HepG2 (cell line): ENCODE results near the gene SPIN1. TPM values are rescaled to one million over a fixed set of nuclear protein-coding genes. Genes with fewer than 3 reads are reported as not detected.

Source experiments
- ATAC-seq: fragments of 200-7000 bp; cut with Tn5 transposase; 3 replicates; pipeline ENCODE4 v1.9.1; 2020; ENCODE audit warnings: mild to moderate bottlenecking, moderate library complexity
- BruUV-seq: library from RNA; stranded (reverse); fragments of 400-500 nt; replicated peaks from 2 replicates; lab custom pipeline; 2021; lab: Mats Ljungman, UMichigan
- CTCF ChIA-PET: fragments of 300-600 bp; formaldehyde crosslinking; extraction: SDS; loops from one replicate; lab custom pipeline; 2021; ENCODE audit warnings: low total read pairs, inconsistent platforms, low intra/inter-chr PET ratio; lab: Yijun Ruan, JAX
- POLR2A ChIA-PET: fragments of 350-600 bp; sonication (Branson Sonifier 250); formaldehyde crosslinking; loops from one replicate; lab custom pipeline; 2020; ENCODE audit warnings: antibody characterized with exemption, inconsistent platforms; lab: Yijun Ruan, JAX
- DNase-seq: peaks from one replicate; pipeline ENCODE4 v3.0.0-alpha.2; 2015; ENCODE audit warnings: low spot score
- FAIRE-seq: peaks from 3 replicates; lab custom pipeline; 2011; peaks lifted over from hg19 to GRCh38; lab: Jason Lieb, UNC
- H2AFZ ChIP-seq: one replicate; pipeline ENCODE4 v1.6.1; 2011; ENCODE audit warnings: low read length, inconsistent platforms
- H3K27ac ChIP-seq: fragments of 300-600 bp; 3 replicates; pipeline ENCODE4 v1.8.0; 2011; ENCODE audit warnings: mixed run types, mild to moderate bottlenecking, mixed read lengths, low read length, inconsistent platforms; ENCODE audit not compliant: insufficient read depth; ENCODE audit errors: extremely low read length
- H3K27me3 ChIP-seq, 2 experiments: fragments of 200-600 bp in 1 of 2; 2 replicates in 1 of 2; 3 replicates in 1 of 2; pipeline versions ENCODE4 v1.6.0 to v1.8.0; 2011; ENCODE audit warnings: low read length in 2 of 2, mild to moderate bottlenecking in 2 of 2, moderate library complexity in 2 of 2, inconsistent platforms in 1 of 2; ENCODE audit not compliant: insufficient read depth in 2 of 2, control insufficient read depth in 1 of 2
- H3K36me3 ChIP-seq, 2 experiments: fragments of 200-600 bp in 1 of 2; replicated peaks in 1 of 2; 2 replicates in 1 of 2; 3 replicates in 1 of 2; pipeline versions ENCODE4 v1.5.1 to v1.8.0; 2011; ENCODE audit warnings: low read length in 2 of 2, inconsistent platforms in 1 of 2; ENCODE audit not compliant: insufficient read depth in 2 of 2, control insufficient read depth in 1 of 2
- H3K4me1 ChIP-seq: 2 replicates; pipeline ENCODE4 v1.5.1; 2012; ENCODE audit warnings: low read length, inconsistent platforms; ENCODE audit not compliant: insufficient read depth
- H3K4me2 ChIP-seq: 2 replicates; pipeline ENCODE4 v1.6.0; 2011; ENCODE audit warnings: low read depth, low read length, inconsistent platforms
- H3K4me3 ChIP-seq, 3 experiments: fragments of 200-600 bp in 1 of 3; sonication (generic), shearing (Covaris generic) in 1 of 3; replicated peaks in 1 of 3; 2 replicates each; pipeline ENCODE4 v1.5.1; 2011 to 2016; ENCODE audit warnings: low read length in 3 of 3, inconsistent platforms in 2 of 3, low read depth in 2 of 3, mild to moderate bottlenecking in 2 of 3, control low read depth in 1 of 3, mixed read lengths in 1 of 3; ENCODE audit not compliant: insufficient read depth in 1 of 3
- H3K79me2 ChIP-seq: one replicate; pipeline ENCODE4 v1.6.1; 2011; ENCODE audit warnings: low read length, inconsistent platforms; ENCODE audit not compliant: insufficient read depth
- H3K9ac ChIP-seq: 2 replicates; pipeline ENCODE4 v1.6.0; 2011; ENCODE audit warnings: mild to moderate bottlenecking, low read depth, low read length, inconsistent platforms; ENCODE audit not compliant: insufficient read depth
- H3K9me3 ChIP-seq: 2 replicates; pipeline ENCODE4 v1.5.1; 2012; ENCODE audit warnings: mild to moderate bottlenecking, low read length
- H4K20me1 ChIP-seq: 2 replicates; pipeline ENCODE4 v1.6.0; 2011; ENCODE audit warnings: inconsistent platforms, mild to moderate bottlenecking, low read length, moderate library complexity; ENCODE audit not compliant: insufficient read depth
- GFI1 ChIP-seq: sonication (generic); formaldehyde crosslinking; IDR thresholded peaks from 2 replicates; pipeline ENCODE4 v1.5.0; 2020; ENCODE audit warnings: missing genetic modification reagents, mild to moderate bottlenecking, borderline replicate concordance
- ISX ChIP-seq: sonication (generic); formaldehyde crosslinking; conservative IDR thresholded peaks from 2 replicates; pipeline ENCODE4 v1.5.0; 2020; ENCODE audit warnings: missing genetic modification reagents
- KDM2A ChIP-seq: sonication (generic); formaldehyde crosslinking; IDR thresholded peaks from 2 replicates; pipeline ENCODE4 v1.4.0; 2020; ENCODE audit warnings: low read depth, missing genetic modification reagents, borderline replicate concordance
- MAFF ChIP-seq: IDR thresholded peaks from 2 replicates; pipeline ENCODE4 v1.6.1; 2011; ENCODE audit warnings: low read depth, low read length, improper control_type of control experiment
- MAFK ChIP-seq, 2 experiments: IDR thresholded peaks in 1 of 2; conservative IDR thresholded peaks in 1 of 2; 2 replicates each; pipeline ENCODE4 v1.6.1; 2011; ENCODE audit warnings: improper control_type of control experiment in 2 of 2, low read length in 2 of 2
- MAX ChIP-seq: IDR thresholded peaks from 2 replicates; pipeline ENCODE4 v1.6.1; 2012; ENCODE audit warnings: inconsistent platforms
- MNT ChIP-seq: fragments of 450-650 bp; IDR thresholded peaks from 2 replicates; pipeline ENCODE4 v1.6.1; 2016
- NFKB2 ChIP-seq: sonication (generic); formaldehyde crosslinking; IDR thresholded peaks from 2 replicates; pipeline ENCODE4 v1.4.0; 2020; ENCODE audit warnings: missing genetic modification reagents, borderline replicate concordance
- RAD21 ChIP-seq: fragments of 450-650 bp; formaldehyde crosslinking; IDR thresholded peaks from 2 replicates; pipeline ENCODE4 v1.5.0; 2020; ENCODE audit warnings: mild to moderate bottlenecking
- ZFP41 ChIP-seq: sonication (generic); formaldehyde crosslinking; IDR thresholded peaks from 2 replicates; pipeline ENCODE4 v1.4.0; 2020; ENCODE audit warnings: mild to moderate bottlenecking, missing genetic modification reagents, borderline replicate concordance
- ZNF317 ChIP-seq: sonication (generic); formaldehyde crosslinking; IDR thresholded peaks from 2 replicates; pipeline ENCODE4 v1.5.0; 2020; ENCODE audit warnings: mild to moderate bottlenecking, missing genetic modification reagents
- ZNF441 ChIP-seq: sonication (generic); formaldehyde crosslinking; IDR thresholded peaks from 2 replicates; pipeline ENCODE4 v1.7.0; 2021; ENCODE audit warnings: missing genetic modification reagents, borderline replicate concordance
- ZNF788 ChIP-seq: sonication (generic); formaldehyde crosslinking; IDR thresholded peaks from 2 replicates; pipeline ENCODE4 v1.5.0; 2020; ENCODE audit warnings: mild to moderate bottlenecking, missing genetic modification reagents, borderline replicate concordance
- ZUFSP ChIP-seq: sonication (generic); formaldehyde crosslinking; IDR thresholded peaks from 2 replicates; pipeline ENCODE4 v1.9.0; 2021; ENCODE audit warnings: missing genetic modification reagents, mild to moderate bottlenecking, borderline replicate concordance
- WGBS: methylation state at CpG from one replicate; pipeline ENCODE4 v1.1.6; 2017; ENCODE audit warnings: low lambda C conversion rate; 5-methylcytosine and 5-hydroxymethylcytosine counted together
- in situ Hi-C: cut with HindIII; loops from 2 replicates; pipeline ENCODE4 v1.10.0; 2017; ENCODE audit warnings: low pct_unique_long_range_greater_than_20kb; ENCODE audit not compliant: extremely low pct_ligation_motif_present
- intact Hi-C: fragments of 100-400 bp; cut with micrococcal nuclease; formaldehyde crosslinking; loops from one replicate; pipeline ENCODE4 v1.10.0; 2022; ENCODE audit not compliant: unreplicated experiment
- polyA plus RNA-seq, 8 experiments: library from polyadenylated mRNA; depleted of rRNA in 3 of 8; stranded (reverse) in 7 of 8; unstranded in 1 of 8; fragments of >200 nt; fragmentation: Illumina TruSeq in 4 of 8; extraction: Trizol in 4 of 8; gene quantifications; 2 replicates each; pipeline versions ENCODE4 v1.2.1 to v1.2.3, GENCODE V29; 2011 to 2016; ENCODE audit warnings: low read depth in 4 of 8, missing spikeins in 1 of 8, mixed read lengths in 1 of 8; ENCODE audit not compliant: insufficient read depth in 1 of 8
- total RNA-seq, 5 experiments: library from RNA; depleted of rRNA; stranded (reverse); fragments of >200 nt; fragmentation: Illumina TruSeq; extraction: Trizol; gene quantifications; 2 replicates each; pipeline ENCODE4 v1.2.3, GENCODE V29; 2016; ENCODE audit warnings: low read depth in 1 of 5
- TF ChIP-seq, protein P1 (sequence below): sonication (generic); formaldehyde crosslinking; IDR thresholded peaks from 2 replicates; pipeline ENCODE4 v1.4.0; 2020; ENCODE audit warnings: low read depth, mild to moderate bottlenecking, missing genetic modification reagents

The SPIN1 gene
- total and polyA plus RNA-seq, 2 of the 13 experiments (the other 11 are each of a cell fraction or from before 2014, with no cell fraction given), result 20.0 to 24.3 TPM

GRCh38 chr9:88414298-88414697 lies 26.1 kb downstream of the SPIN1 start:
- intact Hi-C loops, result no loop called here
- no peak overlapping the region for H3K4me2 ChIP-seq
- no peak overlapping the region for H3K4me3 ChIP-seq
- no peak overlapping the region for H3K27ac ChIP-seq
- peaks cover 22% of the 10 kb centered on the region for H3K9me3 ChIP-seq
- POLR2A ChIA-PET, result no interaction called here
- no TSS peak for BruUV-seq
- 100% methylated on average over 2 of the region's 2 CpGs for WGBS
- ATAC-seq (no peak), FAIRE-seq (no peak), DNase-seq (no peak)
- no peaks in the 10 kb centered on the region for H4K20me1 ChIP-seq
- in situ Hi-C loops, result no loop called here
- CTCF ChIA-PET, result no interaction called here
- H3K36me3 ChIP-seq, result no peaks in the 10 kb centered on the region; a peak in 1 of 5 replicates
- no peak overlapping the region for H2AFZ ChIP-seq
- TF ChIP-seq MAFF, result peak; percentile 68
- peak; percentile 79 to 83 for TF ChIP-seq MAFK (conservative IDR thresholded peaks at IDR 0.05 in 1 of 2, IDR thresholded peaks at IDR 0.05 in 1 of 2; ENCODE audit: low read length in 2 of 2)
- TF ChIP-seq MAX, result no peak
- no peak overlapping the region for H3K9ac ChIP-seq
- H3K27me3 ChIP-seq, result no peaks in the 10 kb centered on the region
- peaks cover 43% of the 10 kb centered on the region for H3K79me2 ChIP-seq
- H3K4me1 ChIP-seq, result no peaks in the 10 kb centered on the region

GRCh38 chr9:88418025-88418424 lies 29.8 kb downstream of the SPIN1 start:
- Histone ChIP-seq H4K20me1 (no peaks in the 10 kb centered on the region), H3K9me3 (peaks cover 23% of the 10 kb centered on the region), H3K4me2 (no peak overlapping the region), H3K36me3 (peaks cover 2 to 4% of the 10 kb centered on the region in 2 experiments; a peak in 2 of 5 replicates), H3K27me3 (no peaks in the 10 kb centered on the region), H3K79me2 (peaks cover 39% of the 10 kb centered on the region), H3K9ac (no peak overlapping the region), H2AFZ (no peak overlapping the region), H3K27ac (no peak overlapping the region), H3K4me1 (no peaks in the 10 kb centered on the region), H3K4me3 (no peak overlapping the region)
- in situ Hi-C loops, result no loop called here
- no peak for FAIRE-seq
- ATAC-seq, result no peak
- ChIA-PET CTCF (no interaction called here), POLR2A (no interaction called here)
- 93% methylated on average over 4 of the region's 4 CpGs for WGBS
- no peak for DNase-seq
- intact Hi-C loops, result no loop called here
- no TSS peak for BruUV-seq
- no peak for TF ChIP-seq ZNF317
- TF ChIP-seq MNT, result no peak
- TF ChIP-seq KDM2A (CRISPR knock-in tag), result no peak
- TF ChIP-seq RAD21, result no peak
- no peak for TF ChIP-seq ISX (CRISPR knock-in tag)
- no peak for TF ChIP-seq ZNF441 (CRISPR knock-in tag)
- TF ChIP-seq, protein P1, sequence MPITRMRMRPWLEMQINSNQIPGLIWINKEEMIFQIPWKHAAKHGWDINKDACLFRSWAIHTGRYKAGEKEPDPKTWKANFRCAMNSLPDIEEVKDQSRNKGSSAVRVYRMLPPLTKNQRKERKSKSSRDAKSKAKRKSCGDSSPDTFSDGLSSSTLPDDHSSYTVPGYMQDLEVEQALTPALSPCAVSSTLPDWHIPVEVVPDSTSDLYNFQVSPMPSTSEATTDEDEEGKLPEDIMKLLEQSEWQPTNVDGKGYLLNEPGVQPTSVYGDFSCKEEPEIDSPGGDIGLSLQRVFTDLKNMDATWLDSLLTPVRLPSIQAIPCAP (CRISPR knock-in tag), result no peak
- no peak for TF ChIP-seq GFI1 (CRISPR knock-in tag)
- TF ChIP-seq NFKB2 (CRISPR knock-in tag), result no peak
- no peak for TF ChIP-seq ZNF788 (CRISPR knock-in tag)
- no peak for TF ChIP-seq ZFP41
- TF ChIP-seq ZUFSP (CRISPR knock-in tag), result no peak
